Stomach (tissue), 9 donors: ENCODE data around the gene TECPR1. TPM values are rescaled to one million over a fixed set of nuclear protein-coding genes. Genes with fewer than 3 reads are reported as not detected.

Experiments
- DNase-seq, 2 donors: peaks; one replicate each; pipeline versions ENCODE4 v3.0.0 to v3.0.0-alpha.2; 2013 to 2019
- H3K27ac ChIP-seq, 5 donors: fragments of 200-600 bp in 4 of 5; sonication (generic) in 4 of 5; one replicate each; pipeline ENCODE4 v1.5.1; 2013 to 2019; ENCODE audit warnings: mild to moderate bottlenecking in 1 of 5, moderate library complexity in 1 of 5
- H3K27me3 ChIP-seq, 3 donors: fragments of 200-600 bp; sonication (generic); one replicate each; pipeline ENCODE4 v1.5.1; 2017 to 2019; ENCODE audit warnings: mixed run types in 1 of 3
- H3K36me3 ChIP-seq, 4 donors: fragments of 200-600 bp; sonication (generic); 1 replicate in 3 of 4; 2 replicates in 1 of 4; pipeline ENCODE4 v1.5.1; 2016 to 2019
- H3K4me1 ChIP-seq, 4 donors: fragments of 200-600 bp; sonication (generic); one replicate each; pipeline ENCODE4 v1.5.1; 2016 to 2019
- H3K4me3 ChIP-seq, 4 donors: fragments of 200-600 bp; sonication (generic) in 3 of 4; one replicate each; pipeline ENCODE4 v1.5.1; 2016 to 2019; ENCODE audit warnings: mild to moderate bottlenecking in 1 of 4
- H3K9me3 ChIP-seq, 4 donors: fragments of 200-600 bp; sonication (generic); one replicate each; pipeline ENCODE4 v1.5.1; 2016 to 2019
- EP300 ChIP-seq: sonication (generic); formaldehyde crosslinking; IDR thresholded peaks from one replicate; pipeline ENCODE4 v1.6.1; 2017; ENCODE audit warnings: antibody characterized with exemption
- POLR2A ChIP-seq, 4 donors: fragments of 450-650 bp; IDR thresholded peaks; one replicate each; pipeline ENCODE4 v1.6.1; 2016; ENCODE audit warnings: antibody characterized with exemption in 4 of 4, control low read depth in 2 of 4, mild to moderate bottlenecking in 1 of 4, moderate library complexity in 1 of 4
- POLR2AphosphoS5 ChIP-seq, 3 donors: sonication (generic); formaldehyde crosslinking; IDR thresholded peaks; one replicate each; pipeline ENCODE4 v1.6.1; 2016; ENCODE audit warnings: antibody characterized with exemption in 3 of 3
- WGBS, 5 donors: extraction: QIAGEN DNeasy Blood & Tissue Kit in 3 of 5; methylation state at CpG; one replicate each; pipeline versions ENCODE4 v1.1.5 to v1.1.7; 2013 to 2018; 5-methylcytosine and 5-hydroxymethylcytosine counted together
- intact Hi-C: fragments of 100-400 bp; cut with DNase I; formaldehyde crosslinking; loops from one replicate; pipeline ENCODE4 v1.15.1; 2023; ENCODE audit warnings: low total_unique reads
- polyA plus RNA-seq, 3 donors: library from polyadenylated mRNA; stranded (reverse); fragments of 200-250 nt; gene quantifications; one replicate each; pipeline ENCODE4 v1.2.3, GENCODE V29; 2013
- total RNA-seq, 5 donors: library from RNA; depleted of rRNA; stranded (reverse); fragments of >200 nt; gene quantifications; one replicate each; pipeline versions ENCODE4 v1.1.0 to v1.2.3, GENCODE V29; 2014 to 2016
- TF ChIP-seq, protein P1 (sequence below), 7 experiments: fragments of 450-650 bp in 4 of 7; fragments of 200-600 bp in 3 of 7; sonication (generic) in 3 of 7; IDR thresholded peaks; one replicate each; pipeline ENCODE4 v1.5.1; 2016 to 2019; ENCODE audit warnings: antibody characterized with exemption in 7 of 7, control low read depth in 2 of 7, mild to moderate bottlenecking in 1 of 7
- donor health status: healthy with polysubstance abuse.
- donor health status: Bipolar disorder and iron deficiency.
- donor health status: healthy.

The TECPR1 gene
- total and polyA plus RNA-seq, 8 donors = 8.8 to 70.7 (median 28.8) TPM

DNA sequence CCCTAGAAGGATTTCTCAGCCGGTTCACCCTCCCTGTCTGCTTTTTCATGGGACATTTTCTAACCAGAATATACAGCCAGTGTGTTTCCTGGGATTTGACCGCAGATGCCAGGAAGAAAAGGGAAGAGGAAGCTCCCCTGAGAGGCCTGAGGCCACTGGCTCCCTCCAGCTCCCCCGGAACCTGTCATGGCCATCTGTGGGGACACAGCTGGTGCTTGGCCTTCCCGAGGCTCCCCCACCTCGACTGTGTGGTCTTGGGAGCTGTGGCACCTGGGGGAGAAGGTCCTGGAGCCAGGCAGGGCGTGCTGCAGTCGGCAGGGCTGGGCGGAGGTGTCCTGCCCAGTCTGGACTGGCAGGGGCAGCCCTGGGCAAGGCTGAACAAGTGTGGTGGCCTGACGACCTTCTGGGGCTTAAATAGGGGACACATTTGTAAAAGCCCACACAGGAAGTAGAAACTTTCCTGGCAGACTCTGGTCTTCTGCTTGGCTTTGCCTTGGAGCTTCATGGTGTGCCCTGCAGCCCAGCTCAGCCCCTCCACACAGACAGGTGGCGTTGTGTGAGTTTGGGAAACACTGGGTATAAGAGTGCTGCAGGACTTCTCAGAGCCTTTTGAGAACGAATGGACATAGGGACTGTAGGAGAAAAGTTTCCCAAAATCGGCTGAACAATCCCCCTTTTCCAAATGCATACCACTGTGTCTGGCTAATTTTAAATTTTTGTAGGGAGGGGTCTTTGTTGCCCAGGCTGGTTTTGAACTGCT, 36.2 kb upstream of the TECPR1 start:
- no peaks in the 10 kb centered on the region for H3K9me3 ChIP-seq
- TF ChIP-seq EP300 (no peak), POLR2AphosphoS5 (IDR thresholded peaks at IDR 0.05) (no peak), POLR2A (IDR thresholded peaks at IDR 0.05) (no peak)
- TF ChIP-seq, protein P1, sequence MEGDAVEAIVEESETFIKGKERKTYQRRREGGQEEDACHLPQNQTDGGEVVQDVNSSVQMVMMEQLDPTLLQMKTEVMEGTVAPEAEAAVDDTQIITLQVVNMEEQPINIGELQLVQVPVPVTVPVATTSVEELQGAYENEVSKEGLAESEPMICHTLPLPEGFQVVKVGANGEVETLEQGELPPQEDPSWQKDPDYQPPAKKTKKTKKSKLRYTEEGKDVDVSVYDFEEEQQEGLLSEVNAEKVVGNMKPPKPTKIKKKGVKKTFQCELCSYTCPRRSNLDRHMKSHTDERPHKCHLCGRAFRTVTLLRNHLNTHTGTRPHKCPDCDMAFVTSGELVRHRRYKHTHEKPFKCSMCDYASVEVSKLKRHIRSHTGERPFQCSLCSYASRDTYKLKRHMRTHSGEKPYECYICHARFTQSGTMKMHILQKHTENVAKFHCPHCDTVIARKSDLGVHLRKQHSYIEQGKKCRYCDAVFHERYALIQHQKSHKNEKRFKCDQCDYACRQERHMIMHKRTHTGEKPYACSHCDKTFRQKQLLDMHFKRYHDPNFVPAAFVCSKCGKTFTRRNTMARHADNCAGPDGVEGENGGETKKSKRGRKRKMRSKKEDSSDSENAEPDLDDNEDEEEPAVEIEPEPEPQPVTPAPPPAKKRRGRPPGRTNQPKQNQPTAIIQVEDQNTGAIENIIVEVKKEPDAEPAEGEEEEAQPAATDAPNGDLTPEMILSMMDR (IDR thresholded peaks at IDR 0.05) = no peak
- peaks cover 17 to 59% (median 42%) of the 10 kb centered on the region in 4 donors for H3K36me3 ChIP-seq
- H3K4me1 ChIP-seq = peaks cover 72 to 90% (median 88%) of the 10 kb centered on the region in 4 donors
- no peaks in the 10 kb centered on the region for H3K27me3 ChIP-seq
- intact Hi-C loops = no loop called here
- H3K27ac ChIP-seq = peak overlapping the region; percentile 66 to 99 (median 99)
- 44 to 62% (median 47%) methylated on average over 8 to 12 of the region's 12 CpGs for WGBS, 5 donors
- H3K4me3 ChIP-seq = peak overlapping the region in 2 of 4 donors; percentile 84 to 93
- DNase-seq = no peak

DNA sequence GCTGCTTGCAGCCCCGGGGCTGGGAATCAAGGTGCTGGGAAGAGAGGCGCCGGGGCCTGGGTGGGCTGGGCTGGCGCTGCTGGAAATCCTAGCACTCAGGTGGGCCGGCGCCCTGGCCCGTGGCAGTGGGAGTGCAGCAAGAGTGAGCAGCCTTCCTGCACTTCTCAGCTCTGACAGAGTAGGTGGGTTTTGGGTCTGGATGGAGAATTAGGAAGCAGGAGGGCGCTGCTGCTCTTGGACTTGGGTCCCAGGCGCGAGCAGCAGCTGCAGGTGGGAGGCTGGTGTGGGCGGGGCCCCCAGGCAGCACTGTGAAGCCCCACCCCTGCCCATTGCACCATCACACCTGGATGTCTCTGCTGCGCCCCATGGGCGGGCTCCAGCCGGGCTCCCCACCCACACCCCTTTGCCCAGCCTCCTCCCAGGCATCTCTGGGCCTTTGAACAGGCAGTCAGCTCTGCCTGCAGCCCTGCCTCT, 35.5 kb upstream of the TECPR1 start:
- Histone ChIP-seq H3K4me1 (peaks cover 79 to 96% (median 92%) of the 10 kb centered on the region in 4 donors), H3K36me3 (peaks cover 12 to 52% (median 35%) of the 10 kb centered on the region in 4 donors)
- intact Hi-C loops = no loop called here

DNA sequence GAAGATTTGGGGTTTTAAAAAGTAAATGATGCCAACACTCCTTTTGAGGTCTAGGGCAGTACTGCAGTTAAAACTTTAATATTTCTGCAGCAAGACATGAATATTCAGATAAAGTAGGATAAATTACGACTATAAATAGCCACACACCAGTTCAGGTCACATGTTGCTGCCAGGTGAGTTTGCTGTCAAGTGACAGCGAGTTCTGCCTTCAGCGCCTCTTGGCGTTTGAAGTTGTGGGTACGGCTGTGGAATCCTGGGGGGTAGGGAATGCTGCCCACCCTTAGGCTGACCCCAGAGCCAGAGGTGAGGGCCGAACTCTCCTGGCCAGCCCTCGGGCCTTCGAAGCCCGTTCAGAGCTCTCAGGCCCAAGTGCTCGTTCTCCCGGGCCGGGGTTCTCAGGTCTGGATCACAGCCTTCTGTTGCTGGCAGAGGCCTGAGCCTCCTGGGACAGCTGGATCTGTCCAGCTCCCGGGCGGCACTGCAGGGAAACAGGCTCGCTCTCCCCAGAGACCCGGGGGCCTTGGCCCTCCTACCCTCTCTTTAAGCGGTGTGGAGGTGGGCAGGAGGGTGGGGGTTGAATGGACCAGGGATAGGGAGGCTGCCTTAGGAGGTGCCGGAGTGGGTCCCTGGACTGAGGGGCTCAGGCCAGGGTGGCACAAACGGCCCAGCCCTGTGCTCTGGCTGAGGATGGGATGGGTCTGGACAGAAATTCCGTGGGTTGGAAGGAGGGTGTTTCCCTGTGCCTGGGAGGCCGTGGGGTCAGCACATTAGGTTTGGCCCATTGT, 34.9 kb upstream of the TECPR1 start:
- TF ChIP-seq, protein P1 (IDR thresholded peaks at IDR 0.05) = no peak
- no peak for TF ChIP-seq EP300
- TF ChIP-seq POLR2A (IDR thresholded peaks at IDR 0.05) = no peak
- no peak for TF ChIP-seq POLR2AphosphoS5 (IDR thresholded peaks at IDR 0.05)
- no peaks in the 10 kb centered on the region for H3K27me3 ChIP-seq
- H3K9me3 ChIP-seq = no peaks in the 10 kb centered on the region
- H3K4me1 ChIP-seq = peaks cover 78 to 96% (median 89%) of the 10 kb centered on the region in 4 donors
- 34 to 68% (median 56%) methylated on average over 11 to 21 of the region's 21 CpGs for WGBS, 5 donors
- intact Hi-C loops = no loop called here
- peak overlapping the region in 3 of 4 donors; percentile 84 to 99 (median 93) for H3K4me3 ChIP-seq
- DNase-seq = peak in 1 of 2 donors; percentile 46
- H3K36me3 ChIP-seq = peaks cover 6 to 46% (median 28%) of the 10 kb centered on the region in 4 donors
- H3K27ac ChIP-seq = peak overlapping the region; percentile 90 to 99 (median 99)

More for the DNA sequence above, 35.5 kb upstream of the TECPR1 start:
- Histone ChIP-seq H3K9me3 (no peaks in the 10 kb centered on the region), H3K27me3 (no peaks in the 10 kb centered on the region), H3K27ac (peak overlapping the region; percentile 66 to 99 (median 99)), H3K4me3 (peak overlapping the region in 2 of 4 donors; percentile 84 to 93)
- TF ChIP-seq, protein P1 (IDR thresholded peaks at IDR 0.05) = no peak
- no peak for TF ChIP-seq EP300
- TF ChIP-seq POLR2AphosphoS5 (IDR thresholded peaks at IDR 0.05) = no peak
- no peak for TF ChIP-seq POLR2A (IDR thresholded peaks at IDR 0.05)
- peak; percentile 75 to 90 for DNase-seq
- WGBS, 5 donors = 50 to 75% (median 57%) methylated on average over 11 to 14 of the region's 14 CpGs

DNA sequence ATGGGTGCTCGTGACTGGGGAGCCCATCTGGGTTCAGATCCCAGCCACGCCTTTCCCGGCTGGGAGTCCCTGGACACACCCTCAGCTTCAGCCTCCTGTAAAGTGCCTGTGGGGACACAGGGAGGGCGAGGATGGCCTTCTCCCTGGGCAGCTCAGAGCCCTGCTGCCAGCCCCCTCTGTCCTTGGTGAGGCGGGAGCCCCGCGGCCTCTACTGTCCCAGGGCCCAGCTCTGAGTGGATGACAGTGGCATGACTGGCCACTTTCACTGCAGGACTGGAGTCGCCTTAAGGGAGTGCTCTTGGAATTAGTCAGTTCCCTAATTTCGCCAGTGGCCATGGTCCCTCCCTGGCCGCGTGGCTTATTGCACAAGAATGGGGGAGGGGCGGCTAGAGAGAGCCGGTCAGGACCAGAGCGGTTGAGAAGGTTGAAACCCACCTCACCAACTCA, 34.1 kb upstream of the TECPR1 start:
- Histone ChIP-seq H3K9me3 (no peaks in the 10 kb centered on the region), H3K36me3 (peaks cover 0 to 38% (median 21%) of the 10 kb centered on the region in 4 donors), H3K27ac (peak overlapping the region; percentile 90 to 99 (median 99)), H3K4me3 (peak overlapping the region; percentile 84 to 99 (median 96)), H3K27me3 (no peaks in the 10 kb centered on the region), H3K4me1 (peaks cover 72 to 88% (median 81%) of the 10 kb centered on the region in 4 donors)
- peak in 1 of 2 donors; percentile 62 for DNase-seq
- peak in 2 of 3 donors; percentile 50 to 61 for TF ChIP-seq POLR2AphosphoS5 (IDR thresholded peaks at IDR 0.05)
- TF ChIP-seq POLR2A (IDR thresholded peaks at IDR 0.05) = no peak
- TF ChIP-seq, protein P1 (IDR thresholded peaks at IDR 0.05) = no peak
- TF ChIP-seq EP300 = no peak
- 37 to 47% (median 45%) methylated on average over 11 to 14 of the region's 14 CpGs for WGBS, 5 donors
- intact Hi-C loops = no loop called here
